Activated naive CD4-positive, alpha-beta T cell treated with anti-CD3 and anti-CD28 coated beads, Interleukin-2, amount 50 U/mL, for 72 hours (primary cell): ENCODE results near the gene ABCB6. TPM values are rescaled to one million over a fixed set of nuclear protein-coding genes. Genes with fewer than 3 reads are reported as not detected.

Experiments used
- ATAC-seq, 2 donors: fragments of 150-1000 bp; cut with Tn5 transposase; 2 replicates each; pipeline ENCODE4 v1.10.0; 2021; ENCODE audit warnings: mild to moderate bottlenecking in 2 of 2, moderate library complexity in 2 of 2
- DNase-seq, 2 donors: peaks; one replicate each; pipeline ENCODE4 v3.0.0; 2021 to 2022; ENCODE audit warnings: low spot score in 2 of 2
- H3K27ac Mint-ChIP-seq, 2 donors: one replicate each; pipeline ENCODE4 v1.8.0; 2022; ENCODE audit warnings: mild to moderate bottlenecking in 2 of 2, mixed read lengths in 2 of 2
- H3K36me3 Mint-ChIP-seq, 2 donors: one replicate each; pipeline ENCODE4 v1.8.0; 2022; ENCODE audit warnings: mixed read lengths in 2 of 2
- H3K9me3 Mint-ChIP-seq, 2 donors: one replicate each; pipeline ENCODE4 v1.8.0; 2022; ENCODE audit warnings: mixed read lengths in 2 of 2
- total RNA-seq, 2 donors: library from RNA; stranded (reverse); gene quantifications; one replicate each; pipeline ENCODE4 v1.2.3, GENCODE V29; 2022

The ABCB6 gene
- total RNA-seq, 2 donors from 2014 or later: 27.8 to 46.2 TPM

DNA sequence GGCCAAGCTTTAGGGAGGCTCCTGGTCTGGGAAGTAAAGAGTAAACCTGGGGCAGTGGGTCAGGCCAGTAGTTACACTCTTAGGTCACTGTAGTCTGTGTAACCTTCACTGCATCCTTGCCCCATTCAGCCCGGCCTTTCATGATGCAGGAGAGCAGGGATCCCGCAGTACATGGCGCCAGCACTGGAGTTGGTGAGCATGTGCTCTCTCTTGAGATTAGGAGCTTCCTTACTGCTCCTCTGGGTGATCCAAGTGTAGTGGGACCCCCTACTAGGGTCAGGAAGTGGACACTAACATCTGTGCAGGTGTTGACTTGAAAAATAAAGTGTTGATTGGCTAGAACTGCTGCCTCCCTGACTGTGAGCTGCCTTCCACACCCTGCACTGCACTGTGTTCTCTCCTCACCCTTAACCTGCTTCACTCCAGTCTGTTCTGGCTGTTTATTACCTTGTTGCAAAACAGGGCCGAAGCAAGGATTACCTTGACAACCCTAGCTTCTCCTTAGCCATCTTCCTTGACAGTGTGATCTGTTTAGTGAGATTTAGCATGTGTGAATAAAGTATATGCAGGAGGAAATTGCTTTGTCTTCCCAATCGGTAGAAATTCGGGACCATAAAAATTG lies 35.5 kb downstream of the ABCB6 start:
- no peak for ATAC-seq
- Mint-ChIP-seq H3K9me3 (no peaks in the 10 kb centered on the region), H3K27ac (peak overlapping the region; percentile 64 to 88), H3K36me3 (peaks cover 20 to 41% of the 10 kb centered on the region in 2 donors)
- no peak for DNase-seq

DNA sequence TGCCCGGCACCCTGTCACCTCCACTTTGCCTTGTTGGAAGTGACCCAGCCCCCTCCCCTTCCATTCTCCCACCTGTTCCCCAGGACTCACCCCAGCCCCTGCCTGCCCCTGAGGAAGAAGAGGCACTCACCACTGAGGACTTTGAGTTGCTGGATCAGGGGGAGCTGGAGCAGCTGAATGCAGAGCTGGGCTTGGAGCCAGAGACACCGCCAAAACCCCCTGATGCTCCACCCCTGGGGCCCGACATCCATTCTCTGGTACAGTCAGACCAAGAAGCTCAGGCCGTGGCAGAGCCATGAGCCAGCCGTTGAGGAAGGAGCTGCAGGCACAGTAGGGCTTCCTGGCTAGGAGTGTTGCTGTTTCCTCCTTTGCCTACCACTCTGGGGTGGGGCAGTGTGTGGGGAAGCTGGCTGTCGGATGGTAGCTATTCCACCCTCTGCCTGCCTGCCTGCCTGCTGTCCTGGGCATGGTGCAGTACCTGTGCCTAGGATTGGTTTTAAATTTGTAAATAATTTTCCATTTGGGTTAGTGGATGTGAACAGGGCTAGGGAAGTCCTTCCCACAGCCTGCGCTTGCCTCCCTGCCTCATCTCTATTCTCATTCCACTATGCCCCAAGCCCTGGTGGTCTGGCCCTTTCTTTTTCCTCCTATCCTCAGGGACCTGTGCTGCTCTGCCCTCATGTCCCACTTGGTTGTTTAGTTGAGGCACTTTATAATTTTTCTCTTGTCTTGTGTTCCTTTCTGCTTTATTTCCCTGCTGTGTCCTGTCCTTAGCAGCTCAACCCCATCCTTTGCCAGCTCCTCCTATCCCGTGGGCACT lies 36.2 kb downstream of the ABCB6 start:
- Mint-ChIP-seq H3K36me3 (peaks cover 23 to 44% of the 10 kb centered on the region in 2 donors), H3K27ac (peak overlapping the region; percentile 64 to 93), H3K9me3 (no peaks in the 10 kb centered on the region)
- ATAC-seq (peak in 1 of 2 donors; percentile 21), DNase-seq (peak in 1 of 2 donors; percentile 23)

DNA sequence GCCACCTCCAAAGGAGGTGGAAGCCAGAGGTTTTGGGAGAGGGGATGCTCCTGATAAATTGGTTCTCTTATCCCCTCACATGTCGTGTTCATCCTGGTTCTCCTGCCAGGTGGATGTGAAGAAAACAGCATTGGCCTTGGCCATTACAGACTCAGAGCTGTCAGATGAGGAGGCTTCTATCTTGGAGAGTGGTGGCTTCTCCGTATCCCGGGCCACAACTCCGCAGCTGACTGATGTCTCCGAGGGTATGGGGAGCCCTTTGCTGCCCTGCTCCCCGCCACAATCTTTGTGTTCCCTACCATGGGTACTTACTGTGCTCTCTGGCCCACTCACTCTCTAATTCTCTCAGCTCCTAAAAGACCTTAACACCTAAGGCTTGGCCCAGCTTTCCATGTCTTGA lies 37.2 kb downstream of the ABCB6 start:
- H3K36me3 Mint-ChIP-seq: peaks cover 30 to 50% of the 10 kb centered on the region in 2 donors
- ATAC-seq: no peak

DNA sequence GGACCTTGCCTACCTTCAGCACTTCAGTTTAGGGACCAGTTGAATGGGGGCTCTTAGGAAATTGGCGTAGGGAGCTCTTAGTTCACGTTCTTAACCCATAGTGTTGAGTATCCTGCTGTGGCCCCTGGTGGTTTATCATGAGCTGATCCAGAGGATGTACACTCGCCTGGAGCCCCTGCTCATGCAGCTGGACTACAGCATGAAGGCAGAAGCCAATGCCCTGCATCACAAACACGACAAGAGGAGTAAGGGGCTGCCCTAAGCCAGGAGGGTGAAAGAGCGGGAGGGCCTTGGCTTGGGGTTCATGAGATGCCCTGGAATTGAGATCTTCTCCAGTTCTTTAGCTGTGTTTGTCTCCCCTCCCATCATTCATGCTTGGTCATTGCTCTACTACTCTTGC lies 37.8 kb downstream of the ABCB6 start:
- H3K36me3 Mint-ChIP-seq: peaks cover 33 to 48% of the 10 kb centered on the region in 2 donors
- no peak for ATAC-seq

More for the DNA sequence above, 37.2 kb downstream of the ABCB6 start:
- peak overlapping the region in 1 of 2 donors; percentile 93 for H3K27ac Mint-ChIP-seq
- no peak for DNase-seq
- H3K9me3 Mint-ChIP-seq: no peaks in the 10 kb centered on the region

DNA sequence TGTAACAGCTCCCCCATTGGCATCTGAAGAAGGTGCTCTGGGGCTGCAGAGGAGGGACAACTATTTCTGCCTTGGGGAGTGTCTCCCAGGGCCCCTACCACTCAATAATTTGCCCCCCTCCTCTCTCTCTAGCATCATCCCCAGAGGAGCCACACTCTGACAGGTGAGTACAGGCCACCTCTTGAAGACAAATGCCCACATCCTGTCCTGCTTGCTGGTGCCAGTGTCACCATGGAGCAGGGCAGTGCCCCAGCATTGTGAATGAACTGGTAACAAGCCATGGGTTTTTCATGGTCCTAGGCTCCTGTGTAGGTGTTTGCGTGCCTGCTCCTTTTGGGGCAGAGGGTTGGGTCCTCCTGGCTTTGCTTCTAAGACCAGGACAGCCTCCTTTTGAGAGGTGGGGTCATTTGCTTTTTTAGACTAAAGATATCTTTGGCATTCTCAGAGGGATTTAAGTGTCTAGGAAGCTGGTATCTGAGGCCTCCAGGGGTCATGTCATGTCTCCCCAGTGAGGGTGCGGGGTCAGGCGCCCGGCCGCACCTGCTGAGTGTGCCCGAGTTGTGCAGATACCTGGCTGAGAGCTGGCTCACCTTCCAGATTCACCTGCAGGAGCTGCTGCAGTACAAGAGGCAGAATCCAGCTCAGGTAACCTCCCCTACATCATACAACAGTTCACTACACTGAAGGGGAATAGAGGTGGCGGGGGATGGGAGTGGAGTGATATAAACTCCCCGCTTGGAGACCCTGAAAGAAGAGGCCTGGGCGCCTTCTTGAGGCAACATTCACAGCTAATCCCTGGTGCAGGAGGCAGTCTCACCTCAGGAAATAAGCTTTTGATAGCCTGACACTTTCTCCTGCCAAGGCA lies 38.9 kb downstream of the ABCB6 start:
- ATAC-seq (no peak), DNase-seq (peak in 1 of 2 donors; percentile 42)
- H3K27ac Mint-ChIP-seq: peak overlapping the region; percentile 91 to 98

More for the DNA sequence above, 37.8 kb downstream of the ABCB6 start:
- Mint-ChIP-seq H3K9me3 (no peaks in the 10 kb centered on the region), H3K27ac (peak overlapping the region; percentile 16 to 93)
- DNase-seq: no peak

DNA sequence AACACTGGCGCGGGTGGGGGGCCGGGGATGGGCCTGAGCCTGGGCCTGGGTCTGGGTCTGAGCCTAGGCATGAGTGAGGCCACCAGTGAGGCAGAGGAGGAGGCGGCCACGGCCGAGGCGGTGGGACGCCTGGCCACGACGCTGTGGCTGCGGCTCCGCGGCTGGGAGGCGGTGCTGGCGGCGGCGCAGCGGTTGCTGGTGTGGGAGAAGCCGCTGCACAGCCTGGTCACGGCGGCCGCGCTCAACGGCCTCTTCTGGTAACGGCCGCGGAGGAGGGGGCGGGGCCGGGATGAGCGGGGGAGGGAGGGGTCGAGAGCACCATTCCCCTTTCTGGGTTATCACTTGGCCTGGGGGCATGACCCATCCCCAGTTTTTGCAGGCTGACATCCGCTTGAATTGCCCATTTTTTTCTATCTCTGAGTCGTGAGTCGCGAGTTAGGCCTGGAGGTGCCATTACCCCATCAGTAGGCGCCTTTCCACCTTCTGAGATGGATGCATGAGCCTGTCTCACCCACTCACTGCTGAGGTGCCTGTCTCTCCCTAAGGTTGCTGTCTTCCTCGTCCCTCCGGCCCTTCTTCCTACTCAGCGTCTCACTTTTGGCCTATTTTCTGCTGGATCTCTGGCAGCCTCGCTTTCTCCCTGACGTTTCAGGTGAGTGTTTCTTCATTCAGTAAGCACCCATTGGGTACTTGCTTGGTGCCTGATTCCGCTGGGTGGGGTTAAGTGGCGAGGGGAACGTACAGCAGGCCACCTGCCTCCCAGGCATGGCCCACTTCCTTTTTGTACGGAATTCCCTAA lies 40.2 kb downstream of the ABCB6 start:
- peak in 1 of 2 donors; percentile 34 for DNase-seq
- peaks cover 47 to 50% of the 10 kb centered on the region in 2 donors for H3K36me3 Mint-ChIP-seq

More for the DNA sequence above, 38.9 kb downstream of the ABCB6 start:
- Mint-ChIP-seq H3K36me3 (peaks cover 37 to 40% of the 10 kb centered on the region in 2 donors), H3K9me3 (no peaks in the 10 kb centered on the region)

DNA sequence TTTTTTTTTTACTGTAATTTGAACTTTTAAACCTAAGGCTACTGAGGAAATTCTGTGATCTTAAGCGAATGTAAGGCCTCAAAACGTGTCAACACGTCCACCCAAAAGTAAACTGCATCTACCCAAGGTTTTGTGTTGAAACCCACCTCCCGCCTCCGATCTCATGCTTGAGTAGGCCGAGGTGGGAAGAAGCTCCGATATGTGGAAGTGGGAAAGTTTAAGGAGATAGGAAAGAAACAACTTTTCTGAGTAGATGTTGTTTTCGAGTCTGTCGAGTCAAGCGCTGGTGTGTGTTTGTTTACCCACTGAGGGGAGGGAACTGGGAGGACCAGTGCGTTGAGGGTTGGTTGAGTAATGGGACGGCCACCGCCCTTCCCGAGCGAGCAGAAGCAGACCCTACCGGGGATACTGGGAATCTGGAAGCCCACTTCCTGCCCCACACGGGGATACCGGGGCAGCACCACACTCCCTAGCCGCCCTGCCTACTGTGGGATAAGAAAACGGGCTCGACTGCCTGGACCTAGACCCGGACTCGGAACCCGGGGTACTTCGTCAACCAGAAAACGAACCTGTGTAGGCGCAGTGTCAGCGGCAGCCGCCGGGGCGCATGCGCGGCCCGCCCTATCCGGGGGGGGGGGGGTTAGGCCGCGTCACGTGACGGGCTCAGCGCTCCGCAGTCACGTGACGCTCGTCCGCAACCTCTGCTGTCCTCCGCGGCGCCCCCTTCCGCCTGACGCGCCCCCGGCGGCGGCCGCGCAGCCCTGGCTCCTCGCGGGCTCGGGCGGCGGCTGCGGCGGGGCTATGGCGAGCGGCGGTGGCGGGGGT lies 41.0 kb downstream of the ABCB6 start, which contains the start of gene RETREG2:
TSS of gene RETREG2 (plus strand) at position 724 of the 825 bp plus-strand sequence. CDS start at position 802, 78 bp downstream.
- Mint-ChIP-seq H3K27ac (peak within 1 kb of the TSS; percentile 98), H3K9me3 (no peaks in the 10 kb centered on the region), H3K36me3 (peaks cover 43 to 50% of the 10 kb centered on the region in 2 donors)
- ATAC-seq: peak; percentile 55 to 74
- DNase-seq: peak; percentile 71 to 90

More for the DNA sequence above, 40.2 kb downstream of the ABCB6 start:
- Mint-ChIP-seq H3K27ac (peak overlapping the region; percentile 91 to 98), H3K9me3 (no peaks in the 10 kb centered on the region)
- peak; percentile 9 to 19 for ATAC-seq

DNA sequence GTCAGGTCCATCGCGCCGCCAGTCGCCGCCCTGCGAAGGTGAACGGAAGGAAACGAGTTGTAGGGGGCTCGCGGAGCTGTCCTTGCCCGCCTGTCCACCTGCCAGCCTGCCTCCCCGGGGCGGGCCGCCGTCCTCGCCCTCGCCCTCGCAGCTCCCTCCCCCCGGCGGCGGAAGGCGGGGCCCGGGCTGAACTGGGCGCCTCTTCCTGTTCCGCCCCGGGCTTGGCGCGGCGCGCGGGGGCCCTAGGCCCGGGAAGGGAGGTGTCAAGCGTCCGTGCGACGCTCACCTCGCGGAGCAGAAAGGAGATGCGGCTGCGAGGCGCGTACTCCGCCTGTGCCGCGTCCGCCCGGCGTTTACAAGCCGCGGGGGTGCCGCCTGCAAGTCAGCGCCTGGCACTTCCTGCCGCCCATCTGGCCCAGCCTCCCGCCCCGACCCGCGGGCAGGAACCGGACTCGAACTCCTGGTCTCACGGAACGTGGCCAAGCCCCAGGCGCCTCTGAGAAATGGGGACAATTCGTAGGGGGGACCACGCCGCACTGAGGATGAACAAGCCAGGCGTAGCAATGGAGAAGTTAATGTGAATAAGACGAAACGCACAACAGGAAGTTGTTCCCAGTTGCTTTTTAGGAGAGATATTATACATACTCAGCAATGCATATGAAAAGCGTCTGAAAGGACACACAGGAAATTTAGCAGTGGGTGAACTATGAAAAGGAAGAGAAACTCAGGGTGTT lies 41.8 kb downstream of the ABCB6 start, which contains the start of gene CNPPD1:
TSS of gene CNPPD1 (minus strand) at position 108 of the 734 bp plus-strand sequence. CDS start at position 11, 97 bp downstream.
- H3K9me3 Mint-ChIP-seq: no peaks in the 10 kb centered on the region
- H3K36me3 Mint-ChIP-seq: peaks cover 42 to 50% of the 10 kb centered on the region in 2 donors
- DNase-seq (peak; percentile 88 to 90), ATAC-seq (peak; percentile 74 to 88)
- peak within 1 kb of the TSS; percentile 98 for H3K27ac Mint-ChIP-seq

DNA sequence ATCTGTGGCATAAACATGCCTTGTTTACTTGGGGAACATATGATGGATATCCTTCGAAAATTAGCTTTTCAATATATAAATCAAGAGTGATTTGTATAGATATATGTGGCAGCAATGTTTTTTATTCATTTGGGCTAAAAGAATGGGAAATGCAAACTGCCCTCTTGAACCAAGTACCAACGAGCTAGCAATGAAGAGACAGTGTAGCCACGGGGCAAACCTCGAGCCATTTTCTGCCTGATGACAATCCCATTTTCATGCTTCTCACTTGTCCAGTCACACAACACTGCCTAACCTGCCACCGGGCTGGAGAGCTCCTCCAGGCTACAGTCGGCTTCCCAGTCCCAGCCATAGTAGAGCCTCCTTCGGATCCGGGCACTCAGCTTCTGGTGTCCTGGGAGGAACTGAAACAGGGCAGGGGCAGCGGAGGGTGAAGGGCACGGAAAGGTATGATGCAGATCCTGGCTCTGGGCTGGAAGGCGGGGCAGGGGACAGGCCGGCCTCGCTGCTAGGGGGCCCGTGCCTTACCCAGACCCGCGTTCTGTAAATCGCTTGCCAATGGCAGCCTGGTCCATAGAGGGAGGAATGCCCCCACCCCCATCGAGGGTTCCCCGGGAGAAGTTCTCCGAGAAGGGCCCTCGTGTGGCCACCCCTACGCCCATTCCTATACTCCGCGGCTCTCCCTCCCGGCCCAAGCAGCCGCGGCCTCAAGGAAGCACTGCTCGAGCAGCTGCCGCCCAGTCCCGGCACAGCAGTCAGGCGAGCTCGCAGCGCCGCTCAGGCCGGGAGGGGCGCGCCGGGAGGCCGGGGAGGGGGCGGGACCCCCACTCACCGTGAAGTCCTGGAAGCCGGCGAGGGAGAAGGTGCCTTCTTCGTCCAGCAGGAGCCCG lies 42.6 kb downstream of the ABCB6 start:
- peaks cover 42% of the 10 kb centered on the region in 2 donors for H3K36me3 Mint-ChIP-seq

DNA sequence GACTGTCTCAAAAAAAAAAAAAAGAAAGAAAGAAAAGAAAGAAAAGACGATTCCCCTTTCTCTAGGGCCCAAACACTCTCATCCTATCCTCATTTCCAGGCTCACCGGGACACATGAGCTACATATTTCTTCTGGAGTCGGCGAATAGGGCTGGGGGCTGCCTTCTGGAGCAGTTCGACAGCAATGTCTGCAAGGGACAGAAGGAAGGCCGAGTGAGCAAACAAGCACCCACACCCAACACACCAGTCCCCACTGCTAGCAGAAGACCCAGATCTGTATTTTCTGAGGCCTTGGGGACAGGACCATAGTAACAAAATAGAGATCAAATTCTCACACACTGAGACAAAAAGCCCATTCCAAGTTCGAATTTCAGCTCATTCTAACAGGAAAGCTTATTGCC lies 43.3 kb downstream of the ABCB6 start:
- DNase-seq (no peak), ATAC-seq (no peak)
- Mint-ChIP-seq H3K9me3 (no peaks in the 10 kb centered on the region), H3K36me3 (peaks cover 35 to 37% of the 10 kb centered on the region in 2 donors), H3K27ac (peak overlapping the region; percentile 68 to 98)

More for the DNA sequence above, 42.6 kb downstream of the ABCB6 start:
- H3K9me3 Mint-ChIP-seq: no peaks in the 10 kb centered on the region
- DNase-seq (peak in 1 of 2 donors; percentile 26), ATAC-seq (peak; percentile 21 to 26)
- H3K27ac Mint-ChIP-seq: peak overlapping the region; percentile 57 to 98

DNA sequence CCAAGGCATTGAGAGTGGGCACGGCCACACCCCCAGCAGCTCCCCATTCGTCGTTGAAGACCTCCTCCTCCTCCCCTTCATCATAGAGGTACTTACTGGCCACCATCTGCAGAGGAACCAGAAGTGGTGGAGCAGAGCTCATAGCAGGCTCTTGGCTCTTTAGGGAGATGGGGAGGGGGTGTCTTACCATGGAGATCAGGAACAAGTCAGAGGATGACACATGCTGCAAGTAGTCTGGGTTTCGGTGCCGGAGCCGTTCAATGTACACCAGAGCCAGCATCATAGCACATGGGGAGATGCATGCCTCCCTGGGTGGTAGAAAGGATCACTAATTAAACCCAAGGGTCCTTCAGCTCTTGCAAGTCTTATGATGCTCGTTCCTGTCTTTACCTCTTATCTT lies 44.0 kb downstream of the ABCB6 start:
- no peaks in the 10 kb centered on the region for H3K9me3 Mint-ChIP-seq
- peak overlapping the region; percentile 68 for H3K27ac Mint-ChIP-seq
- ATAC-seq (no peak), DNase-seq (peak in 1 of 2 donors; percentile 44)
- peaks cover 33 to 36% of the 10 kb centered on the region in 2 donors for H3K36me3 Mint-ChIP-seq

DNA sequence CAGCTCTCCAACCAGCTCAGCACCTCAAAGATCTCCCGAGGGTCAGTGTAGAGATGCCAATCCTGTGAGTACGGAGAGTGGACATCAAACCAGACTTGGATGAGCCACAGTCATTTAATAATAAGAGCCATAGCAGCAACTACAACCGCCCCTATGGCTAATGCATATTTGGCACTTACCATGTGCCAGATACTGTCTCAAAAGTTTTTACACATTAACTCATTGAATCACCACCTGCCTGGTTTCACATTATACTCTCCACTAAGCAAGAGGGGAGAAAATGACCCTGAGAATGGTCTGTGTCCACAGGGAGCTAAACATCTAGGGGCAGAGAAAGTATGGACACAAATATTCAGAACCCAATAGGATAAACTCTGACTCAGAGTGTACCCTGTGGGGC lies 44.6 kb downstream of the ABCB6 start:
- ATAC-seq (no peak), DNase-seq (no peak)
- H3K27ac Mint-ChIP-seq: peak overlapping the region; percentile 47 to 68
- H3K36me3 Mint-ChIP-seq: peaks cover 31 to 34% of the 10 kb centered on the region in 2 donors
- no peaks in the 10 kb centered on the region for H3K9me3 Mint-ChIP-seq

DNA sequence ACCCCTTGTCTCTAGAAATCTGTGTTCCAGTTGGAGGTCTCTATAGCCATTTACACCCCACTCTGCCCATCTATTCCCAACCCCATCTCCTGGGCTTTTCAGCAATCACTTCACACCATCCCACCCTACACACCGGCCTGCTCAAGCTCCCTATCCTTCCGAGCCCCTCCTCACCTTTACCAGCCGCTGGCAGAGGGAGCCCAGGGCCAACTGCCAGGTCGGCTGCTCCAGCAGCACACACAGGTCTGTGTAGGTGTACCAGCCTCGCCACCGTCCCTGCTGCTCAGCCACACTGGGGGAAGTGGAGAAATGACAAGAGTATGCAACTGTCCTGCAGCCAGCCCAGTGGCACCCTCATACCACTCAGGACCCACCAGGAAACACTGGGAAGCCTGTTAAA lies 45.6 kb downstream of the ABCB6 start:
- Mint-ChIP-seq H3K9me3 (no peaks in the 10 kb centered on the region), H3K36me3 (peaks cover 25 to 27% of the 10 kb centered on the region in 2 donors), H3K27ac (peak overlapping the region; percentile 10 to 66)
- DNase-seq (no peak), ATAC-seq (no peak)
